HEK293T (cell line): ENCODE data around the gene ELP4.

Experiments used
- BHLHE40 ChIP-seq: fragments of 450-650 bp; IDR thresholded peaks from 2 replicates; pipeline ENCODE4 v1.6.1; 2016; ENCODE audit warnings: mild to moderate bottlenecking, moderate library complexity, borderline replicate concordance
- CTBP1 ChIP-seq: fragments of 450-650 bp; IDR thresholded peaks from 2 replicates; pipeline ENCODE4 v1.6.1; 2016; ENCODE audit warnings: borderline replicate concordance
- ELF4 ChIP-seq: fragments of 450-650 bp; IDR thresholded peaks from 2 replicates; pipeline ENCODE4 v1.6.1; 2017; ENCODE audit warnings: antibody characterized with exemption
- FOXA1 ChIP-seq: fragments of 450-650 bp; IDR thresholded peaks from 2 replicates; pipeline ENCODE4 v1.6.1; 2016; ENCODE audit warnings: mild to moderate bottlenecking
- FOXK2 ChIP-seq: fragments of 450-650 bp; IDR thresholded peaks from 2 replicates; pipeline ENCODE4 v1.6.1; 2016; ENCODE audit warnings: mild to moderate bottlenecking
- FOXM1 ChIP-seq: fragments of 450-650 bp; IDR thresholded peaks from 2 replicates; pipeline ENCODE4 v1.6.1; 2017; ENCODE audit warnings: mild to moderate bottlenecking, borderline replicate concordance
- HDGF ChIP-seq: fragments of 450-650 bp; IDR thresholded peaks from 2 replicates; pipeline ENCODE4 v1.6.1; 2017; ENCODE audit warnings: antibody characterized with exemption, borderline replicate concordance
- NFRKB ChIP-seq: fragments of 450-650 bp; IDR thresholded peaks from 2 replicates; pipeline ENCODE4 v1.6.1; 2016; ENCODE audit warnings: mild to moderate bottlenecking, moderate library complexity
- SP1 ChIP-seq: fragments of 450-650 bp; IDR thresholded peaks from 2 replicates; pipeline ENCODE4 v1.6.1; 2017
- ZNF384 ChIP-seq: fragments of 450-650 bp; IDR thresholded peaks from 2 replicates; pipeline ENCODE4 v1.6.1; 2016

- no peak for TF ChIP-seq ELF4
- no peak for TF ChIP-seq ZNF384
- TF ChIP-seq NFRKB, result no peak
- no peak for TF ChIP-seq SP1
- no peak for TF ChIP-seq FOXM1
- TF ChIP-seq CTBP1, result no peak
- TF ChIP-seq BHLHE40, result no peak
- TF ChIP-seq HDGF, result no peak
- TF ChIP-seq FOXA1, result no peak
- TF ChIP-seq FOXK2, result no peak
Observed at GRCh38 chr11:31725176-31725575, 215.6 kb downstream of the ELP4 start.
